Activated T-cell treated with anti-CD3 and anti-CD28 coated beads, Interleukin-2, amount 50 U/mL, for 24 hours (primary cell): ENCODE measurements around the gene MRFAP1L1.
A peak's percentile ranks its signal among the peaks of the same experiment; 100 is the strongest.

Experiments used
- DNase-seq: peaks from one replicate; pipeline ENCODE4 v3.0.0-alpha.2; 2020
- H3K27ac Mint-ChIP-seq: 2 replicates; pipeline ENCODE4 v1.8.0; 2020; ENCODE audit warnings: mild to moderate bottlenecking, mixed read lengths
- H3K27me3 Mint-ChIP-seq: 2 replicates; pipeline ENCODE4 v1.8.0; 2020; ENCODE audit warnings: mixed read lengths
- H3K36me3 Mint-ChIP-seq: 2 replicates; pipeline ENCODE4 v1.8.0; 2020; ENCODE audit warnings: low read depth, mixed read lengths
- H3K4me1 Mint-ChIP-seq: 2 replicates; pipeline ENCODE4 v1.8.0; 2020; ENCODE audit warnings: low read depth, mixed read lengths
- H3K4me3 Mint-ChIP-seq: 2 replicates; pipeline ENCODE4 v1.8.0; 2020; ENCODE audit warnings: mild to moderate bottlenecking, moderate library complexity, mixed read lengths
- H3K9me3 Mint-ChIP-seq: 2 replicates; pipeline ENCODE4 v1.8.0; 2020; ENCODE audit warnings: mixed read lengths

Gene MRFAP1L1

GRCh38 chr4:6693231-6694176 lies 16.2 kb downstream of the MRFAP1L1 start, which contains the start of gene S100P:
S100P (plus strand) TSS chr4:6693878; CDS start chr4:6693933, 55 bp downstream.
- Mint-ChIP-seq H3K4me3 (peak within 1 kb of the TSS; percentile 43), H3K9me3 (no peaks in the 10 kb centered on the region), H3K27me3 (no peaks in the 10 kb centered on the region), H3K36me3 (no peaks in the 10 kb centered on the region), H3K4me1 (peaks cover 87% of the 10 kb centered on the region), H3K27ac (peak within 1 kb of the TSS; percentile 95)
- DNase-seq, result no peak

DNA sequence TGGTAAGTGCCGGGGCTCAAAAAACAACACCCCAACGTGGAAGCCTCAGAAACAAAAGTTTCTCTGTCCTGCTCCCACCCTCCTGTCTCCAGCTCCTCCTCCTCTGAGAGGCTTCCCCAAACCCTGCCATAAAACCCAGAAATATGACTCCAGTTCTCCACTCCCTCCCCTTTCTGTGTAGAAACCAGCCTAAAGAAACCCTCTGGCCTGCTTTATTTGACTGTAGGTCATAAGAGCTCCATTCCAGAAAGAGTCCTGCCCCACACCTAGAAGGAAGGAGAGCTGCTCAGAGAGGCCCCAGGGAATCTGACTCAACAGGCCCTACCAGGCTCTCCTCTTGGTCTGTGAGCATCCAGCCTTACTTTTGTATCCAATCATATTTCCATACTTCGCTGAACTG lies 16.9 kb downstream of the MRFAP1L1 start:
- H3K36me3 Mint-ChIP-seq, result no peaks in the 10 kb centered on the region
- H3K4me3 Mint-ChIP-seq, result no peak overlapping the region
- no peaks in the 10 kb centered on the region for H3K9me3 Mint-ChIP-seq
- peak overlapping the region; percentile 95 for H3K27ac Mint-ChIP-seq
- DNase-seq, result no peak
- H3K27me3 Mint-ChIP-seq, result no peaks in the 10 kb centered on the region
- peaks cover 88% of the 10 kb centered on the region for H3K4me1 Mint-ChIP-seq

GRCh38 chr4:6692379-6692778 lies 17.3 kb downstream of the MRFAP1L1 start:
- Mint-ChIP-seq H3K4me1 (peaks cover 92% of the 10 kb centered on the region), H3K4me3 (no peak overlapping the region), H3K36me3 (no peaks in the 10 kb centered on the region), H3K9me3 (no peaks in the 10 kb centered on the region), H3K27me3 (no peaks in the 10 kb centered on the region), H3K27ac (peak overlapping the region; percentile 95)
- no peak for DNase-seq

- H3K27ac Mint-ChIP-seq, result peak overlapping the region; percentile 88
- peak; percentile 46 for DNase-seq
- no peaks in the 10 kb centered on the region for H3K9me3 Mint-ChIP-seq
- peaks cover 70% of the 10 kb centered on the region for H3K4me1 Mint-ChIP-seq
- H3K4me3 Mint-ChIP-seq, result peak overlapping the region; percentile 68
- peaks cover 4% of the 10 kb centered on the region for H3K36me3 Mint-ChIP-seq
- H3K27me3 Mint-ChIP-seq, result no peaks in the 10 kb centered on the region
Observed at GRCh38 chr4:6689506-6689960, 20.1 kb downstream of the MRFAP1L1 start.

GRCh38 chr4:6688879-6689505 lies 20.7 kb downstream of the MRFAP1L1 start:
- no peaks in the 10 kb centered on the region for H3K27me3 Mint-ChIP-seq
- peak overlapping the region; percentile 68 for H3K4me3 Mint-ChIP-seq
- peak; percentile 80 for DNase-seq
- H3K4me1 Mint-ChIP-seq, result peaks cover 64% of the 10 kb centered on the region
- peaks cover 4% of the 10 kb centered on the region for H3K36me3 Mint-ChIP-seq
- H3K27ac Mint-ChIP-seq, result peak overlapping the region; percentile 88
- H3K9me3 Mint-ChIP-seq, result no peaks in the 10 kb centered on the region

DNA sequence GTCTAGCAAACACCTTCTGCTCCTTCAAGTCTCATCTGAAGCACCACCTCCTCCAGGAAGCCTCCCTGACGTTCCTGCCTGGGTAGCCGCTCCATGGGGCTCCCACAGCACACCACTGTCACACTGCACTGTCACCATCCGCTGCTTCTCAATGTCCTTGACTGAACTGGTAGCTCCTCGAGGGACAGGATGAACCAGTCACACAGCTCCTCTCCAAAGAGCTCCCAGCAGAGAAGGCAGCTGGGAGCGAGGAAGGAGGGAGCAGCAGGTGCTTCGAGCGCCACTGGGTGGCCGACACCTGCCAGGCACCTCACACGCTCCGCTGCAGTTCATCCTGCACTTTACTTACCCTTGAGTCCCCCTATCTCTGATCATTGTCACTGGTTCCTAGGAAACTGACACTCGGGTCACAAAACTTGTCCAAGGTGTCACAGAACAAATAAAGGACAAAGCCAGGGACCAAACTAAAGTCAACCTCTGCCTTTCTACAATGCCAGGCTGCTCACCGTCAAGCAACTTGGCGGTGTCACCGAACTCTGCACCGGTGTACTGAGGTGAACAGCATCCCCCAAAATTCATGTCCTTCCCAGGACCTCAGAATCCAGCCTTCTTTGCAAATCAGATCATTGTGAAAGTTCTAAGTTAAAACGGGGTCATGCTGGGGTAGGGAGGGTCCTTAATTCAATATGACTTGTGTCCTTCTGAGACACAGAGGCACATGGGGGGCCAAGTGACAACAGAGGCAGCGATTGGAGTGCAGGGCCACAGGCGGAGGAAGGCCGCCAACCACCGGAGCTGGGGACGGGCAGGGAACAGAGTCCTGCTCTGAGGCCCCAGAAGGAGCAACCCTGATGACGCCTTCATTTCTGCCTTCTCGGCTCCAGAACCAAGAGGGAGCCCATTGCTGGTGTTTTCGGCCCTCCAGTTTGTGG lies 21.5 kb downstream of the MRFAP1L1 start:
- peak overlapping the region; percentile 68 for H3K4me3 Mint-ChIP-seq

GRCh38 chr4:6686104-6686787 lies 23.4 kb downstream of the MRFAP1L1 start:
- Mint-ChIP-seq H3K4me3 (no peak overlapping the region), H3K36me3 (peaks cover 7% of the 10 kb centered on the region), H3K27me3 (no peaks in the 10 kb centered on the region), H3K9me3 (no peaks in the 10 kb centered on the region), H3K27ac (peak overlapping the region; percentile 59), H3K4me1 (peaks cover 44% of the 10 kb centered on the region)
- no peak for DNase-seq

More for the DNA sequence above, 21.5 kb downstream of the MRFAP1L1 start:
- no peak for DNase-seq
- Mint-ChIP-seq H3K4me1 (peaks cover 56% of the 10 kb centered on the region), H3K36me3 (peaks cover 4% of the 10 kb centered on the region), H3K27me3 (no peaks in the 10 kb centered on the region), H3K27ac (peak overlapping the region; percentile 88), H3K9me3 (no peaks in the 10 kb centered on the region)

GRCh38 chr4:6684656-6685055 lies 25.0 kb downstream of the MRFAP1L1 start:
- Mint-ChIP-seq H3K4me1 (peaks cover 34% of the 10 kb centered on the region), H3K27me3 (no peaks in the 10 kb centered on the region), H3K27ac (no peak overlapping the region), H3K9me3 (no peaks in the 10 kb centered on the region), H3K36me3 (peaks cover 21% of the 10 kb centered on the region), H3K4me3 (no peak overlapping the region)
- DNase-seq, result no peak

- H3K4me3 Mint-ChIP-seq, result no peak overlapping the region
- H3K36me3 Mint-ChIP-seq, result peaks cover 37% of the 10 kb centered on the region
- H3K27me3 Mint-ChIP-seq, result no peaks in the 10 kb centered on the region
- H3K27ac Mint-ChIP-seq, result no peak overlapping the region
- H3K4me1 Mint-ChIP-seq, result peaks cover 29% of the 10 kb centered on the region
- no peak for DNase-seq
- no peaks in the 10 kb centered on the region for H3K9me3 Mint-ChIP-seq
Observed at GRCh38 chr4:6682862-6683590, 26.6 kb downstream of the MRFAP1L1 start.

DNA sequence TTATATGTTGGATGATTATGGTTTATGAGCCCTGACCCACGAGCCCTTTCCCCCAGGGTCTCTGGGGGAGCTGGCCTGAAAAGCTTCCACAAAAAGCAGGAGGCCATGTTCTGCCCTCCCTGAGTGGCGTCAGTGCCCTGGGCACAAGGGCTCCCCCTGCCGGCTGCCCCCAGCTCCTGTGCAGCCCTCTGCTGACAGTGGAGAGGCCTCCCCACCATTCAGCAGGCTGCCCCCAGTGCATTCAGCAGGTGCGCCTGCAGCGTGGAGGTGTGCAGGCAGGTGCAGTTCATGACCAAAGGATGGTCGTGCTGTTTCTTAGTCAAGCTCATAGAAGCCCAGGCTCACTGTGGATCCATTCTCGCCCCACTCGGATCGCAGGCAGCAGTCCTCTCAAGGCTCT lies 28.5 kb downstream of the MRFAP1L1 start:
- Mint-ChIP-seq H3K4me1 (peaks cover 35% of the 10 kb centered on the region), H3K27me3 (no peaks in the 10 kb centered on the region), H3K36me3 (peaks cover 54% of the 10 kb centered on the region), H3K9me3 (no peaks in the 10 kb centered on the region), H3K27ac (no peak overlapping the region), H3K4me3 (no peak overlapping the region)
- DNase-seq, result no peak

DNA sequence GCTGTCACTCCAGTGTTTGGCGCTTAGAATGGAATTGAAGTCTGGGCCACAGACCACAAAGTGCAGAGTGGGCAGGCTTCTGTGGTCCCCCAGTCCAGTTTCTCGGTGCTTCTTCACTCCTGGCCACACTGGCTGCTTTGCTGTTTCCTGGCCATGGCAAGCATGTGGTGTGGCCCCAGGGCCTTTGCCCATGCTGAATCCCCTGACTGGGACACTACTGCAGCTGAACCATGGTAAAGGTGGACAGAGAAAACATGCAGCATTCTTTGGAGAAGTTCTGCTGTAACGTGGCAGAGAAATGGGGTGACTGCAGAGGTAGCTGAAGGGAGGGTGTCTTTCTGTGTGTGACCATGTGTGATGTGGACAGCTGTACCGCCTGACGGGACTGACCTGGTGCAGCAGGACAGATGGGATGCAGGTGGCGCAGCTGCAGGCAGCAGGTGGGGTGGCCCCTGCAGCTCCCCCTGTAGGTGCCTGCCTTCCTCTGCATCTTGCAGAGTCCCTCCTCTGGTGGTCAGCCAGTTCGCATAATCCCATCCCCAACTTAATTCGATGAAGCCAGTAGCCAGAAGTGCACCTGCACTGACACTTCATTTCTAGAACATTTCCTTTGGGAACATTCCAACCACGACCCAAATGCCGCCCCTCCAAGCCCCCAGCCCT lies 29.2 kb downstream of the MRFAP1L1 start:
- Mint-ChIP-seq H3K9me3 (no peaks in the 10 kb centered on the region), H3K27ac (no peak overlapping the region), H3K4me3 (no peak overlapping the region), H3K4me1 (peaks cover 41% of the 10 kb centered on the region), H3K27me3 (no peaks in the 10 kb centered on the region), H3K36me3 (peaks cover 61% of the 10 kb centered on the region)
- no peak for DNase-seq

GRCh38 chr4:6676722-6677558 lies 32.7 kb downstream of the MRFAP1L1 start:
- no peaks in the 10 kb centered on the region for H3K27me3 Mint-ChIP-seq
- peak overlapping the region; percentile 98 for H3K27ac Mint-ChIP-seq
- peaks cover 74% of the 10 kb centered on the region for H3K36me3 Mint-ChIP-seq
- peak overlapping the region; percentile 82 for H3K4me3 Mint-ChIP-seq
- no peaks in the 10 kb centered on the region for H3K9me3 Mint-ChIP-seq
- H3K4me1 Mint-ChIP-seq, result peaks cover 56% of the 10 kb centered on the region
- DNase-seq, result no peak
